Measurements from ENCODE around the gene TPCN1.

Gene TPCN1

GRCh38 chr12:113226696-113227568 is 5.7 kb downstream of the TPCN1 start:
- no peak for TF ChIP-seq CTCF (conservative IDR thresholded peaks at IDR 0.05; ENCODE audit: low read length)
- no peak overlapping the region for H3K4me3 ChIP-seq (ENCODE audit: low read length)
- no peak for DNase-seq (ENCODE audit: low read depth)

- H3K4me3 ChIP-seq (ENCODE audit: low read length) = no peak overlapping the region
- no peak for DNase-seq (ENCODE audit: low read depth)
- TF ChIP-seq CTCF (conservative IDR thresholded peaks at IDR 0.05; ENCODE audit: low read length) = no peak
Measured at GRCh38 chr12:113227686-113228391, 6.6 kb downstream of the TPCN1 start.

GRCh38 chr12:113228394-113229028 is 7.2 kb downstream of the TPCN1 start:
- no peak for TF ChIP-seq CTCF (conservative IDR thresholded peaks at IDR 0.05; ENCODE audit: low read length)
- H3K4me3 ChIP-seq (ENCODE audit: low read length) = no peak overlapping the region
- DNase-seq (ENCODE audit: low read depth) = no peak

GRCh38 chr12:113230315-113231234 is 9.3 kb downstream of the TPCN1 start:
- no peak for TF ChIP-seq CTCF (conservative IDR thresholded peaks at IDR 0.05; ENCODE audit: low read length)
- no peak for DNase-seq (ENCODE audit: low read depth)
- no peak overlapping the region for H3K4me3 ChIP-seq (ENCODE audit: low read length)

GRCh38 chr12:113231235-113232088 is 10.2 kb downstream of the TPCN1 start:
- peak; percentile 48 for DNase-seq (ENCODE audit: low read depth)
- no peak for TF ChIP-seq CTCF (conservative IDR thresholded peaks at IDR 0.05; ENCODE audit: low read length)
- no peak overlapping the region for H3K4me3 ChIP-seq (ENCODE audit: low read length)
